HG02759 (cell line): ENCODE measurements around the gene MAPKAPK5.
"Not testable (repeated sequence)": the region's sequence is repeated elsewhere in the genome, so short reads cannot be mapped to it uniquely, and the experiment has no call there.

Source experiments
- ATAC-seq: cut with Tn5 transposase; IDR thresholded peaks from one replicate; pipeline ENCODE4 v1.9.1; 2021; ENCODE audit warnings: mild to moderate bottlenecking, moderate library complexity; ENCODE audit not compliant: unreplicated experiment

MAPKAPK5 gene

GRCh38 chr12:111827907-111828306 lies 14.1 kb upstream of the MAPKAPK5 start:
- no peak for ATAC-seq

- no peak for ATAC-seq
Observed at GRCh38 chr12:111828338-111828979, 13.6 kb upstream of the MAPKAPK5 start.

GRCh38 chr12:111829635-111830034 lies 12.4 kb upstream of the MAPKAPK5 start:
- not testable (repeated sequence) for ATAC-seq

GRCh38 chr12:111834740-111835386 lies 7.2 kb upstream of the MAPKAPK5 start:
- ATAC-seq: not testable (repeated sequence)

GRCh38 chr12:111835531-111836181 lies 6.4 kb upstream of the MAPKAPK5 start:
- ATAC-seq: not testable (repeated sequence)

- ATAC-seq: no peak
Observed at GRCh38 chr12:111838353-111838752, 3.7 kb upstream of the MAPKAPK5 start.

- ATAC-seq: no peak
Observed at GRCh38 chr12:111840807-111841206, 1.2 kb upstream of the MAPKAPK5 start.

- ATAC-seq: no peak
Observed at GRCh38 chr12:111841236-111841749, 735 bp upstream of the MAPKAPK5 start.

- peak; percentile 29 for ATAC-seq
Observed at GRCh38 chr12:111842556-111843396, 748 bp downstream of the MAPKAPK5 start.

GRCh38 chr12:111846016-111846415 lies 4.0 kb downstream of the MAPKAPK5 start:
- no peak for ATAC-seq

- ATAC-seq: no peak
Observed at GRCh38 chr12:111850526-111850925, 8.5 kb downstream of the MAPKAPK5 start.

- ATAC-seq: no peak
Observed at GRCh38 chr12:111858186-111858585, 16.2 kb downstream of the MAPKAPK5 start.

- ATAC-seq: no peak
Observed at GRCh38 chr12:111858778-111859177, 16.8 kb downstream of the MAPKAPK5 start.

- no peak for ATAC-seq
Observed at GRCh38 chr12:111864913-111865312, 22.9 kb downstream of the MAPKAPK5 start.

GRCh38 chr12:111867531-111867930 lies 25.5 kb downstream of the MAPKAPK5 start:
- no peak for ATAC-seq

GRCh38 chr12:111868676-111869588 lies 26.9 kb downstream of the MAPKAPK5 start:
- no peak for ATAC-seq

GRCh38 chr12:111869671-111870070 lies 27.6 kb downstream of the MAPKAPK5 start:
- no peak for ATAC-seq

- ATAC-seq: no peak
Observed at GRCh38 chr12:111870216-111870615, 28.2 kb downstream of the MAPKAPK5 start.

GRCh38 chr12:111870706-111871105 lies 28.7 kb downstream of the MAPKAPK5 start:
- ATAC-seq: no peak

GRCh38 chr12:111873113-111873512 lies 31.1 kb downstream of the MAPKAPK5 start:
- no peak for ATAC-seq
